ENCODE data around the gene MRC2. TPM values are rescaled to one million over a fixed set of nuclear protein-coding genes. Genes with fewer than 3 reads are reported as not detected.

The MRC2 gene
- total RNA-seq, 4 donors from 2014 or later: 18.8 to 53.0 (median 20.6) TPM

DNA sequence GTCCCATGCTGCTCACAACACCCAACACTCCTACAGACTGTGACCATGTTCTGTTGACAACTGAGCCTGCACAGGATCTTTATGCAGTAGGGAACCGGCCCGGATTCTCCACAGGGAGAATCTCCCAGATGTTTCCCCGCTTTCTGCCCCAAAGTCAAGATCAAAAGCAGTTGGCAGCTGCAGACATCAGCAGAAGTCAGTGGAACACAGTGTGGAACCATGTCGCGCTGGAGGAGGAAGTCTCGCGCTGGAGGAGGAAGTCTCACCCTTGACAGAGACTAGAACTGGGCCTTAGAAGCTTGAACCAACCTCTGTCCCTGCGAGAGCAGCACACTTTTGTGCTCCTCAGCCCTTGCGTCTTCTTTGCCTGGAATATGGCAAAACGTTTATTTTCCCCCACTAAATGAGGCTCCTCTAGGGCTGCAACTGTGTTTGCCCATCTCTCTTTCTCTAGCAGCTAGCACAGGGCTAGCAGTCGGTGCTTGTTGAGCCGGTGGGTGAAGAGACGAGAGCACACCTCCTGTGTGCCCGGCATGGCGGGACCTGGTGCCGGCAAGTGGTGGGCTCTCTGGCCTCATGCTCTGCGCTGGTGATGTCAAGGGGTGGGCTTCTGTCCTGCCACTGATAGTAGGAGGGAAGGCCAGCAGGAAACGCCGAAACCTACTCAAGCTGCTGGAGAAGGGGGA lies 2.1 kb upstream of the MRC2 start:
- DNase-seq (ENCODE audit: low spot score in 2 of 2): peak in 1 of 2 donors; percentile 43
- WGBS, 2 donors: 87 to 95% methylated on average over 19 of the region's 19 CpGs
- no peak overlapping the region for H3K4me3 ChIP-seq (ENCODE audit: low read depth, poor library complexity, severe bottlenecking)
- TF ChIP-seq CTCF (IDR thresholded peaks at IDR 0.05): no peak
- no peak for TF ChIP-seq POLR2A (IDR thresholded peaks at IDR 0.05)
- intact Hi-C loops (cut with DNase I; ENCODE audit: low total_unique reads): no loop called here

DNA sequence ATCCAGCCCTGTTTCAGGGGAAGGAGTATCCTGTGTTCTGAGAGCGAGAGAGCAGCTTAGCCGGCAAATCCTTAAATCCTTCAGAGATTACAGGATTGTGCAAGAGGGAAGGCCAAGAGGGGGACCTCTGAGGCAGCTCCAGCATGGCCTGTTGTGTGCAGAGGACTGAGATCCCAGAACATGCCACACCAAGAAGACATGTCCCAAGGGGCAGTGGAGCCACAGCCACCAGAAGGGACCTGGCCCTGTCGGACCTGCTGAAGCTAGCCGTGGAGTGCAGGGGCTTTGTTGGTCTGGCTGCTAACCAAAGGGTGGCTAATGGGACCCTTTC lies 1.6 kb upstream of the MRC2 start:
- TF ChIP-seq CTCF (IDR thresholded peaks at IDR 0.05) (no peak), POLR2A (IDR thresholded peaks at IDR 0.05) (no peak)

GRCh38 chr17:62626719-62627218 lies 701 bp upstream of the MRC2 start:
- H3K4me3 ChIP-seq (ENCODE audit: low read depth, poor library complexity, severe bottlenecking): peak overlapping the region; percentile 51
- intact Hi-C loops (cut with DNase I; ENCODE audit: low total_unique reads): no loop called here
- DNase-seq (ENCODE audit: low spot score in 2 of 2): peak in 1 of 2 donors; percentile 51
- TF ChIP-seq CTCF (IDR thresholded peaks at IDR 0.05) (no peak), POLR2A (IDR thresholded peaks at IDR 0.05) (no peak)
- WGBS, 2 donors: 6 to 11% methylated on average over 16 to 21 of the region's 21 CpGs

More for the DNA sequence above, 1.6 kb upstream of the MRC2 start:
- 82 to 88% methylated on average over 4 of the region's 4 CpGs for WGBS, 2 donors
- peak in 1 of 2 donors; percentile 72 for DNase-seq (ENCODE audit: low spot score in 2 of 2)
- H3K4me3 ChIP-seq (ENCODE audit: low read depth, poor library complexity, severe bottlenecking): no peak overlapping the region
- intact Hi-C loops (cut with DNase I; ENCODE audit: low total_unique reads): no loop called here

DNA sequence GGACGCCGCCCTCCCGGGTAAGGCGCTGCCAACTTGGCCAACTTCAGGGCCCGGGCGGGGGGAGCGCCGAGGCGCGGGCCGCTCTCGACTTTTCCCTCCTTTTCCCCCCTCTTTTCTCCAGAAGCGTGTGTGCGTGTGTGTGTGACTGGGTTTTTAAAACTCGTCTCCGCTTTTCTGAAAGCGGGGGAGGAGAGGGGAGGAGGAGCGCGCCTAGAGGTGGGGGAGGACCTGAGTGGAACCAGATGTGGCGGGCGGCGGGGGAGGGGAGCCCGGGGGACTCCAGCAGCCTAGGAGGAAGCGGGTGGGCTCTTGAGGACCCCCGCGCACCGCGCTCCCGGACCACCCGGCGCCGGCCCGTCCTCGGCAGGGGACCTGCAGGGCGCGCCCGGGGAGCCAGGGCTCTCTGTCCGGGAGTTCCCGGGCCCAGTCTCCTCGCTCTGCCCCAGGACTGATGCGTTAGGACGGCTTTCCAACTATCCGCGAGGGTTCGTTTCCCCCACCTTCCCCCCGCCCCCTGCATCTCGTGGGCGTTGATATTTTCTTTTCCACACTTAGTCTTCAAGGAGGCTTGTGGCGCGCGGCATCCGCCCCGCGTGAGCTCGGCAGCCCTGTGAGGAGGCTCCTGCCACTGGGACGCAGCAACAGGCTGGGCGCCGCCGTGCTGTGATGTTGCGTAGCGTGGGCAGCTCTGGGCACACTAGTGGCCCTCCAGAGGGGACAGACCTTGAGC lies 599 bp downstream of the MRC2 start:
- TF ChIP-seq CTCF (IDR thresholded peaks at IDR 0.05) (no peak), POLR2A (IDR thresholded peaks at IDR 0.05) (no peak)
- WGBS, 2 donors: 0 to 2% methylated on average over 34 to 50 of the region's 61 CpGs
- intact Hi-C loops (cut with DNase I; ENCODE audit: low total_unique reads): no loop called here
- peak overlapping the region; percentile 51 for H3K4me3 ChIP-seq (ENCODE audit: low read depth, poor library complexity, severe bottlenecking)
- peak in 1 of 2 donors; percentile 92 for DNase-seq (ENCODE audit: low spot score in 2 of 2)

DNA sequence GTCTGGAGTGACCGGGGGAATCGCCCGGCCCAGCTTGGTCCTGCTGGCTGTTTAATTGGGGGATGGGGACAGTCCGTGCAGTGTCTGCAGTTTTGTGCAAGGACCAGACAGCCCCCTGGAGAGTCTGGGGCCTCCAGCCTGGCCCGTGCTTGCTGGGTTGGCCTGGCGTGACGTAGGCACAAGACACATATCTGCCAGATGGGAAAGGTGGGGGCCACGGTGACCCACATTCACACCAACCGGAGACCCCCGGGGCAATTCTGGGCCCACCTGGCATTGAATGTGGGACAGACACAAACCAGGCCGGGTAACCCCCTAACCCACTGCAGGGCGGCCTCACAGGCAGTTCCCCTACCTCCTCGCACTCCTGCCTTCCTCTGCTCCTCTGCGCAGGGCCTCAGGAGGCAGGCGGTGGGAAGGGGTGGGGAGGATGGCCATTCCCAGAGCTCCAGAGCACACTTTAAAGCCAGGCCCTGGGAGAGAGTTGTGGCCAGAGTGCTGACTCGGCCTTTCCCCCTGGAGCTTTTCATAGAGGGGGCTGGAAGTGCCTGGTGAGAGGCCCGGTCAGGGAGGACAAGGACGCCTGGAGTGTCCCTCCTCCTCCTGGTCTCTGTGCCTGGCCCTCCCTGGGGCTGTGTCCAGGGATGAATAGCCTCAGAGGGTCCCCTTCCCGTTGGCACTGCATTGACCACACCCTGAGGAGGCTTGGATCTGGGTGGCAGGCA lies 1.5 kb downstream of the MRC2 start:
- WGBS, 2 donors: 27 to 40% methylated on average over 19 of the region's 19 CpGs
- intact Hi-C loops (cut with DNase I; ENCODE audit: low total_unique reads): no loop called here
- no peak for TF ChIP-seq POLR2A (IDR thresholded peaks at IDR 0.05)
- TF ChIP-seq CTCF (IDR thresholded peaks at IDR 0.05): no peak
- no peak for DNase-seq (ENCODE audit: low spot score in 2 of 2)
- H3K4me3 ChIP-seq (ENCODE audit: low read depth, poor library complexity, severe bottlenecking): no peak overlapping the region
